A549 (cell line): ENCODE measurements around the gene AP4E1.
"Not testable (repeated sequence)": the region's sequence is repeated elsewhere in the genome, so short reads cannot be mapped to it uniquely, and the experiment has no call there.

Experiments
- CHD2 ChIP-seq: fragments of 150-350 bp; IDR thresholded peaks from 2 replicates; pipeline ENCODE4 v1.6.1; 2014; ENCODE audit warnings: low read length; ENCODE audit not compliant: partially characterized antibody
- CTCF ChIP-seq: fragments of >200 bp; sonication (Bioruptor Twin); formaldehyde crosslinking; IDR thresholded peaks from 3 replicates; pipeline ENCODE4 v1.5.1; 2016
- EHMT2 ChIP-seq: fragments of 200-600 bp; sonication (generic); IDR thresholded peaks from 2 replicates; pipeline ENCODE4 v1.6.1; 2016; ENCODE audit warnings: antibody characterized with exemption, low read depth, mild to moderate bottlenecking, moderate library complexity
- EP300 ChIP-seq, 2 experiments: fragments of >200 bp; sonication (Bioruptor Twin); formaldehyde crosslinking; IDR thresholded peaks; 2 replicates in 1 of 2; 3 replicates in 1 of 2; pipeline ENCODE4 v1.6.1; 2016 to 2017
- HOXA7 ChIP-seq: fragments of 250-450 bp; sonication (Bioruptor Pico); IDR thresholded peaks from 2 replicates; pipeline ENCODE4 v1.5.0; 2020; ENCODE audit warnings: mild to moderate bottlenecking, moderate library complexity
- MAZ ChIP-seq: fragments of 150-350 bp; IDR thresholded peaks from 2 replicates; pipeline ENCODE4 v1.6.1; 2014; ENCODE audit warnings: antibody characterized with exemption, low read depth, low read length, borderline replicate concordance
- NPAS2 ChIP-seq: fragments of 250-450 bp; sonication (Bioruptor Pico); IDR thresholded peaks from 2 replicates; pipeline ENCODE4 v1.8.0; 2022; ENCODE audit warnings: mild to moderate bottlenecking, moderate library complexity, borderline replicate concordance
- NR3C1 ChIP-seq: fragments of >200 bp; sonication (Bioruptor Twin); formaldehyde crosslinking; IDR thresholded peaks from 3 replicates; pipeline ENCODE4 v1.6.1; 2017
- POLR2A ChIP-seq: IDR thresholded peaks from 2 replicates; pipeline ENCODE4 v1.6.1; 2012; ENCODE audit warnings: mild to moderate bottlenecking, low read length
- RCOR1 ChIP-seq: fragments of 150-350 bp; IDR thresholded peaks from 2 replicates; pipeline ENCODE4 v1.6.1; 2014; ENCODE audit warnings: antibody characterized with exemption, low read length, low read depth
- ZFP36 ChIP-seq: fragments of 450-650 bp; IDR thresholded peaks from 2 replicates; pipeline ENCODE4 v1.6.1; 2014; ENCODE audit warnings: borderline replicate concordance; ENCODE audit not compliant: partially characterized antibody
- ZNF302 ChIP-seq: fragments of 250-450 bp; sonication (Bioruptor Pico); IDR thresholded peaks from 2 replicates; pipeline ENCODE4 v1.9.0; 2021; ENCODE audit warnings: inconsistent platforms, mild to moderate bottlenecking, moderate library complexity

DNA sequence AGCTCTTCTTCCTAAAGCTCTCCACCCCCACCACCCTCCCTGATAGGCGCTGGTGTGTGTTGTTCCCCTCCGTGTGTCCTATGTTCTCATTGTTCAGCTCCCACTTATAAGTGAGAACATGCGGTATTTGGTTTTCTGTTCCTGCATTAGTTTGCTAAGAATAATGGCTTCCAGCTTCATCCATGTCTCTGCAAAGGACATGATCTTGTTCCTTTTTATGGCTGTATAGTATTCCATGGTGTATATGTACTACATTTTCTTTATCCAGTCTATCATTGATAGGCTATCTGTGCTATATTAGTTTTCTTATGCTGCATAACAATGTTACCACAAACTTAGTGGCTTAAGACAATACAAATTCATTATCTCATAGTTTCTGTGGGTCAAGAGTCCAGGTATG is 42.3 kb downstream of the AP4E1 start:
- TF ChIP-seq CTCF; NPAS2 (CRISPR knock-in tag); RCOR1; CHD2; ZNF302 (CRISPR knock-in tag); EP300 (IDR thresholded peaks at IDR 0.05); POLR2A; NR3C1; EHMT2; MAZ; HOXA7 (CRISPR knock-in tag); ZFP36: not testable (repeated sequence)
